Cardiac muscle cell (in vitro differentiated cells and primary cell): ENCODE measurements around the gene CEACAM5. TPM values are rescaled to one million over a fixed set of nuclear protein-coding genes. Genes with fewer than 3 reads are reported as not detected.

Experiments used
- DNase-seq, 2 donors: peaks; one replicate each; pipeline versions ENCODE4 v3.0.0 to v3.0.0-alpha.2; 2010 to 2017; ENCODE audit warnings: low read depth in 1 of 2, low spot score in 1 of 2
- H3K27ac ChIP-seq: fragments of 200-600 bp; sonication (generic); 2 replicates; pipeline ENCODE4 v1.5.1; 2016
- H3K27me3 ChIP-seq: fragments of 200-600 bp; sonication (generic); 2 replicates; pipeline ENCODE4 v1.6.0; 2016; ENCODE audit warnings: control low read depth
- H3K36me3 ChIP-seq: fragments of 200-600 bp; sonication (generic); 2 replicates; pipeline ENCODE4 v1.5.1; 2016; ENCODE audit warnings: control low read depth
- H3K4me1 ChIP-seq: fragments of 200-600 bp; sonication (generic); 2 replicates; pipeline ENCODE4 v1.8.1; 2017; ENCODE audit warnings: low read depth, mild to moderate bottlenecking, mixed run types
- H3K4me3 ChIP-seq: fragments of 200-600 bp; sonication (generic); 2 replicates; pipeline ENCODE4 v1.5.1; 2016; ENCODE audit warnings: mild to moderate bottlenecking
- H3K9me3 ChIP-seq: fragments of 200-600 bp; sonication (generic); 2 replicates; pipeline ENCODE4 v1.5.1; 2017; ENCODE audit warnings: low read depth, mild to moderate bottlenecking, control low read depth
- CTCF ChIP-seq: IDR thresholded peaks from 2 replicates; pipeline ENCODE4 v1.5.1; 2012; ENCODE audit warnings: low read depth, mild to moderate bottlenecking, low read length
- polyA plus RNA-seq: library from polyadenylated mRNA; unstranded; fragments of >200 nt; fragmentation: Nextera tagmentation; extraction: Ambion mirVana; gene quantifications from 2 replicates; pipeline ENCODE4 v1.2.1, GENCODE V29; 2016
- total RNA-seq: library from RNA; depleted of rRNA; stranded (reverse); fragments of >200 nt; gene quantifications from 2 replicates; pipeline ENCODE4 v1.2.3, GENCODE V29; 2016

Gene CEACAM5
- total RNA-seq, result not detected in 2 replicates
- polyA plus RNA-seq, result not detected in 2 replicates

- H3K27ac ChIP-seq, result no peak within 1 kb of the TSS
- no peak for DNase-seq
- no peak for TF ChIP-seq CTCF
- H3K4me3 ChIP-seq, result no peak within 1 kb of the TSS
- no peaks in the 10 kb centered on the region for H3K9me3 ChIP-seq
- no peaks in the 10 kb centered on the region for H3K36me3 ChIP-seq
- no peaks in the 10 kb centered on the region for H3K27me3 ChIP-seq
- H3K4me1 ChIP-seq, result no peaks in the 10 kb centered on the region
Measured at GRCh38 chr19:41708481-41708880, at the start of gene CEACAM5. Gene CEACAM5, plus strand, starts transcription at chr19:41708626. Its CDS starts 106 bp downstream, at chr19:41708732.

GRCh38 chr19:41666075-41666474 lies 42.4 kb upstream of the CEACAM5 start:
- H3K9me3 ChIP-seq, result no peaks in the 10 kb centered on the region
- no peak for TF ChIP-seq CTCF
- H3K4me1 ChIP-seq, result no peaks in the 10 kb centered on the region

DNA sequence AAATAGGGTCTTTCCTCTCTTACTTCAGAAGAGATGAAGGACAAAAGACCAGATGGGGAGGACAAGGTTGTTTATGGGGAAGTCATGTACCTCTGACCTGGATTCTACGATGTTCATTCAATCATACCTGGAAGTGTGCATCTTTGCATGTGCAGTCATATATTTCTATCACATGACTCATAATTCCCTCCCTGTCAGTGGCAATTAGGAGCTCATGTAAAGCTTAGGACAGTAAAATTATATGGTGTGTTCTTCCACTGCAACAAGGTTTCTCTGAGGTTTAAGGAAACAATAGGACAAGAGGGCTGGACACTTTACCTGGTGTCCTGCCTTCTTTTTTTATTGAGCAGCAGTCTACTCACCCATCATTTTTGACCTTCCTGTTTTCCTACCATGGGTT lies 40.1 kb upstream of the CEACAM5 start:
- TF ChIP-seq CTCF, result no peak
- Histone ChIP-seq H3K4me3 (no peak overlapping the region), H3K4me1 (no peaks in the 10 kb centered on the region), H3K27me3 (no peaks in the 10 kb centered on the region), H3K27ac (no peak overlapping the region), H3K9me3 (no peaks in the 10 kb centered on the region), H3K36me3 (no peaks in the 10 kb centered on the region)
- no peak for DNase-seq

More at GRCh38 chr19:41666075-41666474, 42.4 kb upstream of the CEACAM5 start:
- Histone ChIP-seq H3K27me3 (no peaks in the 10 kb centered on the region), H3K4me3 (no peak overlapping the region), H3K36me3 (no peaks in the 10 kb centered on the region), H3K27ac (no peak overlapping the region)
- DNase-seq, result no peak

DNA sequence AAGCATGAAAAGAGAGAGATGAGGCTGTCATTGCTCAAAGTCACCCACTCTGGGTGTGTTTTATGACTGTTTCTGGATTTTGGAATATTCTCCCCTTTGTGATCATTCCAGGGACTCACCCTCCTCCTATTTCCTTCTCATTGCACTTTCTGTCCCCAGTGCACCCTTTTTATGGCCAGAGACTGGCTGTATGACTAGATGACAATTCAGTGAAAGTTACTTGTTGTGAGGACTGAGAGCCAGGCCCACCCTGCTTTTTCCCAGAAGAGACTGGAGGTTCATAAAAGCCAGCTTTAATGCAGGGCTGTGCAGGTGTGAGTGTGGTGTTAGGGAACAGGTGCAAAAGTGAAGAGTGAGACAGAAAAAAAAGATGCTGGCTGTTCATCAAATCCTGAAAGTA lies 37.7 kb upstream of the CEACAM5 start:
- H3K27me3 ChIP-seq, result no peaks in the 10 kb centered on the region
- no peak overlapping the region for H3K27ac ChIP-seq
- H3K4me1 ChIP-seq, result no peaks in the 10 kb centered on the region
- no peak overlapping the region for H3K4me3 ChIP-seq
- peaks cover 3% of the 10 kb centered on the region for H3K9me3 ChIP-seq
- no peak for DNase-seq
- TF ChIP-seq CTCF, result no peak
- no peaks in the 10 kb centered on the region for H3K36me3 ChIP-seq

DNA sequence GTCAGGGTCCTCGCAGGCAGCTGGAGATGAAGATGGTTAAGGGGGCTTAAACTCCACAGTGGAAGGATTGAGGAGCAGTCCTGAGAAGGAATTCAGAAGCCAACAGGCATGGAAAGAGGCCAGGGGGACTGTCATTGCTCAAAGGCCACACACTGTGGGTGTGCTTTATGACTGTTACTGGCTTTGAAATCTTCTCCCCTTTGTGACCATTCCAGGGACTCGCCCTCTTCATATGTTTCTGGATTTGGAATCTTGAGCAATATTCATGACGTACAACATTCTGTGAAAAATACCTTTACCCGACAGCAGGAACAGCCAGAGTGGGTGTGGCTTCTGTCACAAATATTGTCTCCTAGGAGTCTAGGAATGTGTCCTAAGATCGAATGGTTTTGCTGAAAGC lies 36.9 kb upstream of the CEACAM5 start:
- DNase-seq, result no peak
- Histone ChIP-seq H3K27me3 (no peaks in the 10 kb centered on the region), H3K4me1 (no peaks in the 10 kb centered on the region), H3K36me3 (no peaks in the 10 kb centered on the region), H3K27ac (no peak overlapping the region), H3K9me3 (peaks cover 4% of the 10 kb centered on the region), H3K4me3 (no peak overlapping the region)
- no peak for TF ChIP-seq CTCF

GRCh38 chr19:41682437-41682836 lies 26.0 kb upstream of the CEACAM5 start:
- no peak for TF ChIP-seq CTCF
- Histone ChIP-seq H3K4me3 (no peak overlapping the region), H3K36me3 (no peaks in the 10 kb centered on the region), H3K4me1 (no peaks in the 10 kb centered on the region), H3K27ac (no peak overlapping the region), H3K27me3 (no peaks in the 10 kb centered on the region), H3K9me3 (no peaks in the 10 kb centered on the region)
- no peak for DNase-seq
